Activated CD8-positive, alpha-beta memory T cell treated with anti-CD3 and anti-CD28 coated beads, Interleukin-2, amount 50 U/mL, for 1 hour (primary cell): ENCODE measurements around the gene ZNF408.

Experiments used
- DNase-seq: peaks from one replicate; pipeline ENCODE4 v3.0.0-alpha.2; 2020; ENCODE audit errors: extremely low read depth

ZNF408 gene

DNA sequence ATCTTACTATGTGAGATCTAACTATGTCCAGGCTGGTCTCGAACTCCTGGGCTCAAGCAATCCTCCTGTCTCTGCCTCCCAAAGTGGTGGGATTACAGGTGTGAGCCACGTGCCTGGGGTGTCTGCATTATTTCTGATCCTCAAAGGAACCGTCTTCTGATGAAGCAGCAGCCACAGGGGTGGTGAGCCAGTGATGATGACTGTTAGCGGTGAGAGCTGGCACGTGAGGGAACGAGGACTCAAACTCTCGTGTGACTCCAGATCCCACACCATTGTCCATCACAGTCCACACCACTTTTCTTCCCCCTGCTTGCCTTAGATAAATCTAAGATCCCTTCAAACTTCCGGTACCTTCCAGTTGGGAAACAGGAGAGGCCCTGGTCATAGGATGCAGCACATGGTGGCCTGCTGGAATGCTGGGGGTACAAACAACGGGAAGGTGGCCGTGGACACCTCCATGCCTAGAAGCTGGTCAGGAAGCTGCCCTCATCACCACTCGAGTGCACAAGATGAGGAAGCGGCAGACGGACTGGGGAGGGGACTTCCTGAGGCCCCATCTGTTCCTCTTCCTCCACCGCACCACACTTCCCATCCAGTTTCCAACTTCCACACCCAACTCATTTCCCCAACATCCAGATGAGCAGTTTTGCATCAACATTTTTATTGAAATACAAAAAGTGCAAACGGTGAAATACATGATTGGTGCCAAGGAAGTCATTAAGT is 24.2 kb upstream of the ZNF408 start:
- DNase-seq: no peak

DNA sequence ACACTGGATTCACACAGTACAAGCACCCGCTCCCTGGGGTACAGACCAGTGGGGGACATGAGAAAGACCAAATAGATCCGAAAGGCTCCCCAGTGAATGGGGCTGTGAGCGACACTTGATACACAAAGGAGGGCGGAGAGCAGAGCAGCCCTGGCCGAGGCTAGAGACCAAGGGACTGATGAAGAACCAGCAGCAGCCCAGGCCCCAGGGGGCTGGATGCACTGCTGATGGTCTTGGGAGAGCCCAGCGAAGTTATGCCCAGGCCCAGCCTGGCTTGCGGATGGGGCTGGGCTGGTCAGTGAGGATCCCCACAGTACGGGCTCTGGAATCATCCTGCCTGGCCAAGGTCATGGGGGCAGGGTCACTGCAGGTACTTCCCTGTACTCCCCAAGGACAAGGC is 23.7 kb upstream of the ZNF408 start:
- DNase-seq: no peak

DNA sequence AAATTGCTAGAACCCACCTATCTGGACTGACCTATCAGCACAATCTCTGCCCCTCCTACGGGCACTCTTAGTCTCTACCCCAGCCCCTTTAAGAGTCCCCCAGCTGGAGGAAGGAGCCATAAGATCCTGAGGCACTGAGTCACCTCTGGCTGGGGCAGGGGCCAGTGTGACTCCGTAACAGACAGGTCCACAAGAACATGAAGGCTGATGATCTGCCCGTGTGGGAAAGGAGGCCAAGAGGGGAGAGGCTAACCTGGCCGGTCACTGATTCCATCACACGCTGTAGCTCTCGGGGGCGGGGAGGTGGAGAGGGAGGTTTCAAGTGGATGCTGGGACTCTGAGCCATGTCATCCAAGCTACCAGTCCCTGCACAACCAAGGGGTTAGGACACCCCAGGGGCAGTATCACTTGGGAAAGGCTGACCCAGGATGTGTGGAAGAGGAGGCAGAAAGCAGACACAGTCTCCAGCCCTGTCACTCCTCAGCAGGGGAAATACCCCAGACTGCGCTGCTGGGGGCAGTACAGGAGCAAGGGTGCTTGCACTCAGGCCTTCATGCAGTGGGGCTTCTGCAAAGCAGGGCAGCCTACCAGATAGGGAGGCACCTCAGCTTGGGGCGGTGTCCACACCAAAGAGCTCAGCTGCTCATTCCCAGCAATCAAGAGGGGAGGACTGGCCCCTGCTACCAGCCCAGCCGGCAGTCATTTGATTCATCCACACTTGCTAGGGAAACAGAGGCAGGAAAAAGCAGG is 22.7 kb upstream of the ZNF408 start:
- DNase-seq: no peak

DNA sequence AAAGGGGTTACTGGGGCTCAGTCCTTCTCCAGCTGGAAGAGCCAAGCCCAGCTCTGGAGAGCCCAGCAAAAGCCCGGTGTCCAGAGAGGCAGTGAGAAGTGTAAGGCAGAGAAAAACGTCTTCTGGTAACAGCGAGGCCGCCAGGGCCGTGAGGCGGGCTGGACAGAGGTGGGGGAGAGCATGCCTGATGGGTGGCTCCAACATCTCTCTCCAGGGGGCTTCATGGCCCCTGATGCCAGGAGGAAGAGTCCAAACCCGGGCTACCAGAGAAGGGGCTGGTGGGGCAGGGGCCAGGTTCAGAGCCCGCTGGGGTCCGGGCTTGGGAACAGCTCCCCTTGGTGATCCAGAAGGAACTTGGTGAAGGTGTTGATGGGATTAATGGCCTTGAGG is 22.1 kb upstream of the ZNF408 start:
- no peak for DNase-seq

DNA sequence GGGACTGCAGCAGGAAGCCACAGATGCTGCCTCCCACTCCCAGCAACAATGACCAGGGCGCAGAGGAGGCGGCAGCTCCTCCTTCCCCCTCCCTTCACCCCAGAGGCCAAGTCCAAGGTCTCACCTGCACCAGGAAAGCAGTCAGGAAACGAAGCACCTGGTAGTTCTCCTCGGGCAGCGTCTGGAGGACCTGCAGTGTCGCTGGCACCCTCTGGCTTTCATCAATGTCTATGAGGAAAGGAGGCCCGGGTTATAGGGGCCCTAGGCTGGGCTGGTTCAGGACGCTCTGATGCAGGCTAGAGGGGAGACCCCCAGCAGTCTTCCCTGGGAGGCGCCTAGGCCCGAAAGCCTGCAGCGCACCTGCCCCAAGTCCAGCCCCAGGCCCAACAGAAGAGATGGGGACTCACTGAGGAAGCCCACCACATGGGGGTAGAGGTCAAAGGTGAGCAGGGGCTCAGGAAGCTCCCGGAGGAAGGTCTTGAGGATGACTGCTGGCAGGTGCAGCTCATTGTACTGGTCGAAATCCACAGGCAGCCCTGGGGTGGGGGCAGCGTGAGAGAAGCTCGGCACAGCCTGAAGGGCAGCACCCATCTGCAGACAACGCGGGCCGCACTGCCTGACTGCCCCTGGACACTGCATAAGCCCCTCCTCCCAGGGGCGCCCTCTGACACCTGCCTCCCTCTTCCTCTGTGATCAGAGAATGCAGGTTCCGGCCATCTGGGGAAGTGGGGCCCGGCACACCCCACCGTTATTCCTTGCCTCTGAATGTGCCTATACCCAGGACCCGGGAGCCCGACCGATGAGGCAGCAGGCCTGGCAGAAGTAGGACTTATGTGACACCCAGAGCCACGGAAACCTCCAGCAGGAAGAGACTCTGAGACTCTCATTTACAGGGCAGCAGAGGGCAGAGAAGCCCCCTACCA is 21.3 kb upstream of the ZNF408 start:
- no peak for DNase-seq

- no peak for DNase-seq
These were observed 20.6 kb upstream of the ZNF408 start for GRCh38 chr11:46680164-46680760.

DNA sequence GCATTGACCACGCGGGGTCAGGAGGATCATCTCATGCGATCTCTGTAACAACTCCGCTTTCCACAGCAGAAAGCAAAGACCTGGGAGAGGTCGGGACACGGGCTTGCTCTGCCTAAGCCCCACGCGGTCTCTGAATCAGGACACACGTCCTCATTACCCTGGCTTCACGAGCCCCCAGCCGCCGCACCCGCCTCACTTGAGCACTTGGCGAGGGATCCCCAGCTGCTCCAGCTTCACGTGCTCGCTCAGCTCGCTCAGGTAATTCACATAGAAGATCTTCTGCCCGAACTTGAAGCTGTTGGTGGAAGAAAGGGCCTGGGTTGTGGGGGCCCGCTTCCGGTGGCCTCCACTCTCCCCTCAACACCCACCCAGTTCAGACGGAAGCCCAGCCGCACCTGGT is 20.0 kb upstream of the ZNF408 start:
- no peak for DNase-seq

DNA sequence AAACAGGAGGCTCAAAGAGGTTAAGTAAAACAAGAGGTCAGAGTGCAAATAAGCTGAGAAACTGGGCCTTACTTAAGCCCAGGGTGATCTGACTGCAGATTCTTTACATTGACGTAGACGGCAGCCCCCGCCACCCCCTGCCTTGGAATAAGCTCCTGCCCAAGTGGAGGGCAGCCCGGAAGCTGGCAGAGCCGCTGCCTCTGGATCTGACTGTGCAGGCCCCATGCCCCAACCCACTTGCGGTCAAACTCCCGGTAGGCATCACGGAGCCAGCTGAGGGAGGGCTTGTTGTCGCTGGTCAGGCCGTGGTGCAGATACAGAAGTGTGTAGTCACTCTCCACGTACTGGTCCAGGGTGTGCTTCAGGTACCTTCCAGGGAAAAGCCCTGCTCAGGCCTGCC is 19.0 kb upstream of the ZNF408 start:
- no peak for DNase-seq

DNA sequence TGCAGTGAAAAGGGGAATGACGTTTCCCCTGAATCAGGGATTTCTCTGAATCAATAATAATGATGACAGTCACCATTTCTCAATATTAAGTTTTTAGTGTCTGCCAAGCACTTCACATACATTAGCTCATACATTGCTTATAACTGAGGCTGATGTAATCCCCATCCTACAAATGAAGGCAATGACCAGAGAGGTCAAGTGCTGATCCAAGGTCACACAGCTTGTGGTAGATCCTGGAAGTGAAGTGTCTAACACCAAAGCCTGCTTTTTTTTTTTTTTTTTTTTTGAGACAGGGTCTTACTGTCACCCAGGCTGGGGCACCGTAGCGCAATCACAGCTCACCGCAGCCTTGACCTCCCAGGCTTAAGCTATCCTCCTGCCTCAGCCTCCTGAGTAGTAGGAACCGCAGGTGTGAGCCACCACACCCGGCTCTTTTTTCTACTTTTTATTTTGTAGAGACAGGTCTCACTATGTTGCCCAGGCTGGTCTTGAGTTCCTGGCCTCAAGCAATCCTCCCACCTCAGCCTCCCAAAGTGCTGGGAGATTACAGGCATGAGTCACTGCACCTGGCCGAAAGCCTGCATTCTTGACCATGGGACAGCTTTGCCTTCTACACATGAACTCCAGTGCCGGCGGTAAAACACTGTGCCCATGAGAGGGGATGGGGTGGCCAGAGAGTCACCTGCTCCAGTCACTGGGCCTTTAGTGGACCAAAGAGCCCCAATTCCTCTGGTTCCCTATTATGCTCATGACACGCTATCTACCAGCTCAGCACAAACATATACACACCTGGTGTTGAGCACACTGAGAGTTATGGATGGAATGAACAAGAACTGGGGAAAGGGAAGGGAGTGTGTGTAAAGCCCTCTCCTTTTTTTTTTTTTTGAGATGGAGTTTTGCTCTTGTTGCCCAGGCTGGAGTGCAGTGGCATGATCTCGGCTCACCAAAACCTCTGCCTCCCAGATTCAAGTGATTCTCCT is 17.8 kb upstream of the ZNF408 start:
- DNase-seq: no peak

GRCh38 chr11:46684367-46684766 is 16.5 kb upstream of the ZNF408 start:
- DNase-seq: no peak

- DNase-seq: no peak
These were observed 13.7 kb upstream of the ZNF408 start for GRCh38 chr11:46686886-46687795.

DNA sequence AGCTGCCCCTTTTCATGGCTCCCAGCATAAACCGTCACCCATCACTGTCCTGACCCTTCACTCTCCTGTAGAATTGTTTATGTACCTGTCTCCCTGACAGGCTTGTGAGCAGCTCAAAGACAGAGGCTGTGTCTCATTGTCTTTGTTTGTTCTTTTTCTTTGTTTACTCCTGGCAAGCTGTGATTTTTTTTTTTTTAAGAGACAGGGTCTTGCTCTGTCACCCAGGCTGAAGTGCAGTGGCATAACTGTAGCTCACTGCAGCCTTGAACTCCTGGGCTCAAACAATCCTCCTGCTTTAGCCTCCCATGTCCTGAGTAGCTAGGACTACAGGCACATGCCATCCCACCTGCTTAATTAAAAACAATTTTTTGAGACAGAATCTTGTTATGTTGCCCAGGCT is 10.1 kb upstream of the ZNF408 start:
- no peak for DNase-seq

GRCh38 chr11:46692450-46692849 is 8.4 kb upstream of the ZNF408 start:
- no peak for DNase-seq

GRCh38 chr11:46693597-46694012 is 7.2 kb upstream of the ZNF408 start:
- no peak for DNase-seq

DNA sequence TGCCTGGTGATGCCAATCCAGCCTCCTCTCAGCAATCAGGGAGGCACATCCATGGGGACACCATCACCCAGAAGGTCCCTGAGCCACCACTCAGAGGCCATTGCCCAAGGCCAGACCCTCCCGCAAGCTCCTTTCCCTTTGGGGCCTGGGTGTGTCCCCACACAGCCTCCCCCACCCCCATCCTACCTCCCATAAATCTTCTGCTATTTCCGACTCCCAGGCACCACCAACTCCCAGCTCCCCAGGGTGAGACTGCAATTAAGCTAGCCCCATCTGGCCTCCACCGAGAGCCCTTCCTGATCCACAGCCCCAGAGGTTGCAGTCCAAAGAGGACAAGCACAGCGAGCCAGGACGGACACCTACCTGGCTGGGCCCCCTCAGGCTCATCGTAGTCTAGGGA is 6.8 kb upstream of the ZNF408 start:
- DNase-seq: no peak

- DNase-seq: no peak
These were observed 6.2 kb upstream of the ZNF408 start for GRCh38 chr11:46694607-46695006.

GRCh38 chr11:46695345-46696211 is 5.3 kb upstream of the ZNF408 start:
- no peak for DNase-seq

DNA sequence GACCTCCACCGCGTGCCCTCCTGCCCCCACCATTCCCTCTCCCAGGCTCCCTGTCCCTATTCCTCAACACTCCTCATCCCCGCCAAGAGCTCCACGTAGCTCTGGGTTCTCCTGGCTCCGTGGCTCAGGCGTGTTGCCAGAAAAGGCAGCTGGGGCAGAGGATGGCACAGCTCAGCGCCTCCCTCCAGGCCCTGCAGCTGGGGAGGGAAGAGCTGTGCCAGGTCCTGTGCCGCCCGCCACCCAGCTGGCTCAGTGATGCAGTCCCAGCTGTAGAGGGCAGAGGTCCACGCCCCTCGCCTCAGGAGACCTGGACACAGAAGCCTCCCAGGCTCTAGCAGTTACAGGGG is 4.6 kb upstream of the ZNF408 start:
- DNase-seq: no peak

DNA sequence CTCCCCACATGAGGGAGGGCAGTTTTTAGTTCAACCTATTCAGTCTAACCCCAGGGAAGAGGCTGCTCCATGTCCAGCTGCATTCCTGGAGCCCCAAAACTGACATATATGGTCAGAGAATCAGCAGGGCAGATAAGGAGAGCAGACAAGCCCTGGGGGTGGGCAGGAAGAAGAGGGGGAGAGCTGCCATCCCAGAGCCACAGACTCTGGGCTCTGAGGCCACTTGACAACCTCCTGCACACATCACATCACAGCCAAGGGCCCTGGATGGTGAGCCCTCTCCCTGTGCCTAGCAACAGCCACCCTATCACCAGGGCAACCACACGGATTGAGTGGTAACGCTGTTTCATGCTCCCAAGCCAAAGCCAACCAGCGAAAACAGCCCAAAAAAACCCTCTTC is 3.5 kb upstream of the ZNF408 start:
- DNase-seq: no peak
